Stimulated activated CD4-positive, alpha-beta T cell treated with anti-CD3 and anti-CD28 coated beads, TNF-alpha, amount 100 ng/mL, for 24 hours (primary cell): ENCODE measurements around the gene MLLT10.

Source experiments
- DNase-seq, 3 experiments: peaks; one replicate each; pipeline ENCODE4 v3.0.0-alpha.2; 2020; ENCODE audit warnings: low read depth in 3 of 3

Gene MLLT10

GRCh38 chr10:21634599-21635365, 100.8 kb downstream of the MLLT10 start:
- DNase-seq: no peak

DNA sequence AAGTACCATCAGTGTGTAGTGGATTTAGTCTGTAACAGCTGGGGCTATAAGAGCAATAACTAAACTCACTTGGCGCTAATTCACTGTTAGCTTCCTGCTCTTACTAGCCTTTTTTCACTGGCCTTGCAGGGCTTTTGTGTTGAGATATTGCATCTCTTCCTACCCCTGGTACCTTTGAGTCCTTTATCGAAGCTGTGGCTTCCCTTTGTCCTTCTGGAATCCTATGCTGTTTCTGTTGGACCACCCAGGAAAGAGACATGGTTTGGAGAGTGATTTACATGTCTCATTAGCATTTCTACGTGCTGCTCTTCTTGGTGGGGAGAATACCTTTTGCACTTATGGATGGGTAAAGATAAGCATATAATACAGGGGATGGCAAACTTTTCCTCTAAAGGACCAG, 103.8 kb downstream of the MLLT10 start:
- no peak for DNase-seq

- DNase-seq: no peak
These were observed 104.6 kb downstream of the MLLT10 start for GRCh38 chr10:21638681-21639080.

GRCh38 chr10:21648040-21648439, 114.0 kb downstream of the MLLT10 start:
- DNase-seq: no peak

- no peak for DNase-seq
These were observed 115.4 kb downstream of the MLLT10 start for GRCh38 chr10:21649454-21649872.

GRCh38 chr10:21650353-21650752, 116.3 kb downstream of the MLLT10 start:
- no peak for DNase-seq

DNA sequence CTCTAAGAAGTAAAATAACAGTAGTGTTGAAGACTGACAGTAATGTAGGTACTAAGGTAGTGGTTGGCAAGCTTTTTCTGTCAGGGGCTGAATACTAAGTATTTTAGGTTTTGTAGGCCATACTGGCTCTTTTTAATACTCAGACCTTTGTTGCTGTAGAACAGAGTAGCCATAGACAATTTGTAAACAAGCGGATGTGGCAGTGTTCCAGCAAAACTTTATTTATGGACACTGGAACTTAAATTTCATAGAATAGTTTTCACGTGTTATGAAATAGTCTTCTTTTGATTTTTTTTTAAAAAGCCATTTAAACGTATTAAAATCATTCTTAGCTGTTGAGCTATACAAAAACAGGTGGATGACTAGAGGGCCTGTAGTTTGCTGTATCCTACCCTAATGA, 121.2 kb downstream of the MLLT10 start:
- DNase-seq: no peak

- DNase-seq: no peak
These were observed 121.7 kb downstream of the MLLT10 start for GRCh38 chr10:21655687-21656086.

- no peak for DNase-seq
These were observed 127.1 kb downstream of the MLLT10 start for GRCh38 chr10:21661087-21661486.

GRCh38 chr10:21661935-21662334, 127.9 kb downstream of the MLLT10 start:
- DNase-seq: no peak

DNA sequence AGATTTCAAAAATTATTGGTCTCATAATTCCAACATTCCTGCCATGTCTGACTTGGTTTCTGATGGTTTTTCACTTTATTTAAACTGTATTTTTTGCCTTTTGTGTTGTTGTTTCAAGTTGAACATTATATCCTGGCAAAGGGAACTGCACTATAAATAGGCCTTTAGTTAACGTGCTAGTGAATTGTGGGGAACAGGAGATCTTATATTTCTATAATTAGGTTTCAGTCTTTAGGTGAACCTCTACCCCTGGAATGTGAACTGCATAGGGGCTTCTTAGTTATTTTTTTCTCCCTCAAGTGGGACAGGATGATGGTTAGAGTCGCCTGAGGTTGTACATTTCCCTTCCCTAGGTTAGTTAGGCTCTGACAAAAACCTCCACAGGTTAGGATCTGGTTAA, 128.6 kb downstream of the MLLT10 start:
- DNase-seq: no peak

DNA sequence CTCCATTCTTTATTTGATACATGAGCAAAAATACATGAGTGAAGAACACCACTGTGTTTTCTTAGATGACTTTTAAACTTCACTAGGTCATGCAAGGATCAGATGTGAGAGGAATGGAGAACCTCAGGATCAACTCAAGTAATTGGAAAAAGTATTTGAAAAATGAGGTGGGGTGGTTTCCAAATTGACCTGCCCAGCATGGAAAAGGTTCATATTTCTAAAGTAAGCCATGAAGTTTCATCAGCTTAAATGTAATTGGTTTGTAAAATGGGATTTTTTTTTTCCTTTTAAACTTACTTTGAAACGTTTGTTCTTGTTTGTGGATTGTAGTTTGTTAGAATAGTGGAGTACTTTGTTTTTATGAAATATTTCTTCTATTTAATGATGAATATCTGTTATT, 134.8 kb downstream of the MLLT10 start:
- no peak for DNase-seq

DNA sequence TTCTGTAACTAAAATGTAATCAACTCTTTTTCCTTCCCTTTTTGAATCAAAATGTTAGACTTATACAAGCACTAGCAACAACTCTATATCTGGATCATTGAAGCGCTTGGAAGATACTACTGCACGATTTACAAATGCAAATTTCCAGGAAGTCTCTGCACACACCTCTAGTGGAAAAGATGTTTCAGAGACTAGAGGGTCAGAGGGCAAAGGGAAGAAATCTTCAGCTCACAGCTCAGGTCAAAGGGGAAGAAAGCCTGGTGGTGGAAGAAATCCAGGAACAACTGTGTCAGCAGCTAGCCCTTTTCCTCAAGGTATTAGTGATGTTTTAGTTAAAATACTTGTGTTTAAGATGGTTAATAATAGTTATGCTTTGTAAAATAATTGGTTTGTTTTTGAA, 136.4 kb downstream of the MLLT10 start:
- DNase-seq: no peak

- DNase-seq: no peak
These were observed 139.6 kb downstream of the MLLT10 start for GRCh38 chr10:21673668-21674067.

- DNase-seq: peak in 2 of 3 experiments; percentile 5 to 12
These were observed 141.2 kb downstream of the MLLT10 start for GRCh38 chr10:21675157-21675796.

- DNase-seq: no peak
These were observed 143.5 kb downstream of the MLLT10 start for GRCh38 chr10:21677551-21677950.

GRCh38 chr10:21681156-21681555, 147.1 kb downstream of the MLLT10 start:
- no peak for DNase-seq

DNA sequence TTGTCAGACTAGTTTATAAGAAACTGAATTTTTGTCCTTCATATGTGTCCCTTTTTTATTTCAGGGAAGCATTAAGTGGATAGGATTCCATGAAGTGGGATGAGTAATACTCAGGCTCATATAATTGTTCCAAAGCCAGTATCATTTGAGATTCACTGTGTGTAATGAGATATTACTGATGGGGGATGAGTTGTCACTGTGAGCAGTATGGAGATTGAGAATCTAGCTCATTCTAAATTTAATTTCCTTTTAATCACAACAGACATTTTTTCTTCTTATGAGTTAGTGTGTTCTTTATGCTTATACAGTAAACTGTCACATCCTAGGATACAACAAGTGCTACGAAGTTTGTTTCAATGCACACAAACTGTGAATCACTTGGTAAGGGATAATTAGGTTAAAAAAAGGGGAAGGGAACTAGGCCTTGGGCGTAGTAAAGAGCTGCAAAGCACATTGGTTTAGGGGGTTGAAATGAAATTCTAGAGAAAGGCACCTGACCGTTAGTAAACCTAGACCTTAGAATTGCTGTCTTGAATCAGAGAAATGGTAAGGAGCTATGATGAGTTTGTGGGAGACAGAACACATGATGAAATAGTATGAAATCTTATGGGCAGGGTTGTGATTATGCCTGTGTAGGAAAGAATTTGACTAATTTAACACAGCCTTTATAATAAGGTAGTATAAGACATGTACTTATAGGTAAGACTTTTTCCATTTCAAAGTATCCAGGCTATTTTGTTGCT, 153.4 kb downstream of the MLLT10 start:
- DNase-seq: no peak

- DNase-seq: no peak
These were observed 153.9 kb downstream of the MLLT10 start for GRCh38 chr10:21688009-21688332.

DNA sequence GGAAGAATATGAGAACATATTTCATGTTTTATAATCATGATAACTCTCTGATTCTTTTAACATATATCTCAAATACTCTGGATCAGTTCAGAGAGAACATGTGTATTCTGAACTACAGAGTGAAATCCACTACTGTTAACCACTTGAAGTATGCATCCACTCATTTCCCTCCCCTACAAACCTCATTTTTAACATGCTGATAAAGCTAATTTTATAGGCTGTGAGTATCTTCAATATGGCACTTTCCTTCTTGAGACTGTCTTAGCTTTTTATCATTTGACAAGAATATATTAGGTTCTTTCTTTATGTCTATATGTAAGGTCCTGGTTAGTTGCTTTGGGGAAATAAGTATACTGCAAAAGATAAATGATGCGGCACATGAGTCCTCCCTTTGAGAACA, 154.8 kb downstream of the MLLT10 start:
- DNase-seq: no peak

GRCh38 chr10:21689881-21690280, 155.8 kb downstream of the MLLT10 start:
- DNase-seq: no peak

GRCh38 chr10:21692916-21693315, 158.9 kb downstream of the MLLT10 start:
- DNase-seq: no peak

- no peak for DNase-seq
These were observed 159.4 kb downstream of the MLLT10 start for GRCh38 chr10:21693418-21693817.
